ENCODE results near the gene USP32. TPM values are rescaled to one million over a fixed set of nuclear protein-coding genes. Genes with fewer than 3 reads are reported as not detected.
"Not testable (repeated sequence)": the region's sequence is repeated elsewhere in the genome, so short reads cannot be mapped to it uniquely, and the experiment has no call there.

Gene USP32
- total and polyA plus RNA-seq, 2 donors: 18.2 to 63.7 TPM

DNA sequence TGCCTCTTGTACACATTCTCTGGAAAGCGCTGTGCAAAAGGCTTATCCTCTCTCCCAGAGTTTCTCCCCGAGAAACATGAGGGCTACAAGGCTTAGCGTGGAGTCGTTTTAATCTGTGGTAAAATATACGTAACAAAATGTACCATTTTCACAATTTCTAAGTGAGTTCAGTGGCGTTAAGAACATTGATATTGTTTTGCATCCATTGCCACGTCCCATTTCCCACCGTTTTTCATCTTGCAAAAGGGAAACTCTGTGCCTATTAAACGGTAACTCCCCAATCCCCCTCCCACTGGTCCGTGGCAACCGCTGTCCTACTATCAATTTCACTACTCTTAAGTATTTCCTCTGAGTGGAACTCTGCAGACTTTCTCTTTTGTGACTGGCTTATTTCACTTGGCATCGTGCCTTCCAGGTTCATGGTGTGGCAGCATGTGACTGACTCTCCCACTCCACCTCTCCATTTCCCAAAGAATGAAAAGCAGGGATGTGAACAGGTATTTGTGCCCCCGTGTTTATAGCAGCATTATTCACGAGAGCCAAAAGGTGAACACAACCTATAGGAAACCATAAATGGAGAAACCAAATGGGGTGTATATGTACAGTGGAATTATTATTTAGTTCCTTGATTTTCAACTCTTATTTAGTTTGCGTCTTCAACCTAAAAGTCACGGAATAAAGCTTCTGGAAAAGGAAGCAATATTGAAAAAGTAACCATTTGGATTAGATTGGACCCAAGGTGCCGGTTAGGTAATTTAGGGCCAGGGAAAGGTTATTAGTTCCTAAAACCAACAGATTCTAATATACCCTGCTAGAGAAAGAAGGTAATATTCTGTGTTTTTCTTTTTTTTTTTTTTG is 1.1 kb upstream of the USP32 start:
- H3K4me1 ChIP-seq (ENCODE audit: insufficient read depth): no peaks in the 10 kb centered on the region
- H3K27ac ChIP-seq (ENCODE audit: low read depth): peak overlapping the region; percentile 55
- H3K36me3 ChIP-seq (ENCODE audit: insufficient read depth): no peaks in the 10 kb centered on the region
- DNase-seq (ENCODE audit: extremely low spot score): no peak
- H3K4me3 ChIP-seq (ENCODE audit: low read depth, low read length): peak overlapping the region; percentile 65
- WGBS: 19% methylated on average over 17 of the region's 17 CpGs

DNA sequence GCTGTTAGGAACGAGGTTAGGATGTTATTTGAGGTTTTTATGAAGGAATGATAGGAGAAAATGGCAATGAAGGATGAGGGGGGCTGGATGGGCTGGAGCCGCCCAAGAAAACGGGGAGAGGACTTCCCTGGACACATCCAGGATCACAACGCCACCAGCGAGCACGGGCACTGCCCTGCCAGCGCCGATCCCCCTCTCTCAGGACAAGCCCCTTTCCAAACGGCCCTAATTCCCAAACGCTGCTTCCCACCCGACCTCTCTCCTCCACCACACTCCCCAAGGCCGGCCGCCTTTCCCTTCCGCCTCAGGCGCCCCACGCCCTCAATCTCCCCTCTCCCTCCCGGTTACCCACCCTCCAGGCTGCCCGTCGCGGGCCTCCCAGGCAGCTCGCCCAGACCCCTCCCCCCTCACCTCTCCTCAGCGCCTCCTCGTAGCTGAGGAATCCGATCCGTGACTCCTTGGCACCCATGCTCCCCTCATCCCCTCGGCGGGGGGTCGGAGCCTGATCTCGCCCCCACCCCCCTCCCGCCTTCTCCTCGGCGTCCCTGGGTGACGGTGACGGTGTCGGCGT is 377 bp downstream of the USP32 start:
- peak overlapping the region; percentile 65 for H3K4me3 ChIP-seq (ENCODE audit: low read depth, low read length)
- under 1% methylated on average over 36 of the region's 36 CpGs for WGBS
- no peak for DNase-seq (ENCODE audit: extremely low spot score)
- H3K27ac ChIP-seq (ENCODE audit: low read depth): peak overlapping the region; percentile 60
- no peaks in the 10 kb centered on the region for H3K36me3 ChIP-seq (ENCODE audit: insufficient read depth)
- H3K4me1 ChIP-seq (ENCODE audit: insufficient read depth): no peaks in the 10 kb centered on the region

DNA sequence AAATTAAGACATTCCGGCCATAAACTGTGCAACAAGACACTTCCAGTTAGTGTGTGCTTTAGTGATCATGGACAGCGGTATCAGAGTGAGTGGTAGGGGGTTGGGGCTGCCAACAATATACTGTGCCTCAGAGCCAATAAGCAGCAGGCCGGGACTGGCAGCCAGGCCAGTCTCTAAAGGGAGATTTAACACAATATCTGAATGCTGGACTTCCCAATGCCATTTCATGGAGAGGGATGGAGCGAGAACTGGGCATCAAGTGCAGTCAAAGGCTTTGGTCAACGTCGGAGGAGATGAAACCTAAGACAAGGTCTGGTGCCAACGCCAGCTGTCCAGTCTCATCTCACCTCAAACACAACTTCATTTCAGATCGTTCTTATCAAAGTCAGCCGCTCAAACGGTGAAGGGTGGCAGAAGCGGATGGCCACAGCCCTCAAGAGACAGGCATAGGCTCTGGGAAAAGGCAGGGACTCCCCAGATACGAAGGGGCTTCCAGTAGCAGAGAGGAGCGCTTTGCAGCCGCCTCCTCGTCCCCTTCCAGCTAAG is 935 bp downstream of the USP32 start:
- Histone ChIP-seq H3K27ac (ENCODE audit: low read depth) (peak overlapping the region; percentile 60), H3K36me3 (ENCODE audit: insufficient read depth) (no peaks in the 10 kb centered on the region), H3K4me1 (ENCODE audit: insufficient read depth) (no peaks in the 10 kb centered on the region), H3K4me3 (ENCODE audit: low read depth, low read length) (peak overlapping the region; percentile 65)
- DNase-seq (ENCODE audit: extremely low spot score): no peak
- WGBS: 2% methylated on average over 15 of the region's 15 CpGs

DNA sequence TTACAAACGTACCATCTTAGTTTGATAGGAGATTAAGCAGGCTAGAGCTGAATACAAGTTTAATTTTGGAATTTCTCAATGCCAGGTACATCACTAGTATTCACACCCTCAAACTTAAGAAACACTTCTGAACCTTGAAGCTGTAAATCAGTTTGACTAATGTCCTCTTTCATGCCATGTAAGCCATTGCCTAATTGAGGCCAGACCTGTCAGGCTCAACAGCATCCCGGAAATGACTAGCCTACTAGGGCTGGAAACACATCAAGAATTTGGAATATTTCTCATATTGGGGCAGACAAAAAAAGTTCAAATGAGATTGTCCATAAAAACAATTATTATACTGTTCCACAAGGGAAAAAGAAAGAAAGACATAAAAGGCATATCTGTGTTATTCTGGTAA is 1.7 kb downstream of the USP32 start:
- Histone ChIP-seq H3K4me3 (ENCODE audit: low read depth, low read length) (no peak overlapping the region), H3K4me1 (ENCODE audit: insufficient read depth) (no peaks in the 10 kb centered on the region), H3K36me3 (ENCODE audit: insufficient read depth) (no peaks in the 10 kb centered on the region), H3K27ac (ENCODE audit: low read depth) (no peak overlapping the region)
- DNase-seq (ENCODE audit: extremely low spot score): no peak
- WGBS: 42% methylated on average over 2 of the region's 2 CpGs

DNA sequence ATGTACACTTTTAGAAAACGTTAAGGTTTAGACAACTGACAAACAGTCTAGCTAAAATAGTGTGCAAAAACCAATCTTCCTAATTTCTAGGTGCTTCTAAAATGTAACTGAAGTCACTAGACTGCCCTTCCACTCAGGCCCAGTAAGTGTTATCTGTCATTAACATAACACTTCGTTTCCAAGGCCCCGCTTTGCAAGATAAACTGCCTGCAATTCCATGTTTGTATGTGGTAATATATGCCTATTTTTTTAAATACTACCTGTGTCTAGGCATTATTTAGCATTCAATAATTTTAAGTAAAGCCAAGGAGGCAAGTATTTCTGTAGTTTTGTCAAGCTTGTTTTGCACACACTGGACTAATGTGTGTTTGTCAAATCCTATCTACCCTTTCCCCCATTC is 3.2 kb downstream of the USP32 start:
- no peak overlapping the region for H3K4me3 ChIP-seq (ENCODE audit: low read depth, low read length)
- DNase-seq (ENCODE audit: extremely low spot score): no peak
- H3K4me1 ChIP-seq (ENCODE audit: insufficient read depth): no peaks in the 10 kb centered on the region
- 53% methylated on average over 3 of the region's 3 CpGs for WGBS
- H3K27ac ChIP-seq (ENCODE audit: low read depth): no peak overlapping the region
- H3K36me3 ChIP-seq (ENCODE audit: insufficient read depth): no peaks in the 10 kb centered on the region

DNA sequence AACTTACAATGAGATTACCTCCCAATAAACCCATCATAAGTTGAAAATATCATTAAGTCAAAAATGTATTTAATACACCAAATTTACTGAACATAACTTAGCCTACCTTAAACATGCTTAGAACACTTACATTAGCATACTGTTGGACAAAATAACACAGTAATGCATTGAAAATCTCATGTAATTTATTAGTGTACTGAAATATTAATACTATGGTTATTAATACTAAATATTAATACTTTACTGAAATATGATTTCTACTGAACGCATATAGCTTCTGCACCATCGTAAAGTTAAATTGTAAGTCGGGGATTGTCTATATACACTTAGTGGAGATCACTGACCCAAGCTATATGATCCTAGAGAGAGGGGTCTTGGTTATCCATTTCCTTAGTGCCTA is 4.3 kb downstream of the USP32 start:
- H3K4me1 ChIP-seq (ENCODE audit: insufficient read depth): no peaks in the 10 kb centered on the region
- no peak for DNase-seq (ENCODE audit: extremely low spot score)
- no peak overlapping the region for H3K27ac ChIP-seq (ENCODE audit: low read depth)
- H3K4me3 ChIP-seq (ENCODE audit: low read depth, low read length): no peak overlapping the region
- 82% methylated on average over 3 of the region's 3 CpGs for WGBS
- H3K36me3 ChIP-seq (ENCODE audit: insufficient read depth): no peaks in the 10 kb centered on the region

DNA sequence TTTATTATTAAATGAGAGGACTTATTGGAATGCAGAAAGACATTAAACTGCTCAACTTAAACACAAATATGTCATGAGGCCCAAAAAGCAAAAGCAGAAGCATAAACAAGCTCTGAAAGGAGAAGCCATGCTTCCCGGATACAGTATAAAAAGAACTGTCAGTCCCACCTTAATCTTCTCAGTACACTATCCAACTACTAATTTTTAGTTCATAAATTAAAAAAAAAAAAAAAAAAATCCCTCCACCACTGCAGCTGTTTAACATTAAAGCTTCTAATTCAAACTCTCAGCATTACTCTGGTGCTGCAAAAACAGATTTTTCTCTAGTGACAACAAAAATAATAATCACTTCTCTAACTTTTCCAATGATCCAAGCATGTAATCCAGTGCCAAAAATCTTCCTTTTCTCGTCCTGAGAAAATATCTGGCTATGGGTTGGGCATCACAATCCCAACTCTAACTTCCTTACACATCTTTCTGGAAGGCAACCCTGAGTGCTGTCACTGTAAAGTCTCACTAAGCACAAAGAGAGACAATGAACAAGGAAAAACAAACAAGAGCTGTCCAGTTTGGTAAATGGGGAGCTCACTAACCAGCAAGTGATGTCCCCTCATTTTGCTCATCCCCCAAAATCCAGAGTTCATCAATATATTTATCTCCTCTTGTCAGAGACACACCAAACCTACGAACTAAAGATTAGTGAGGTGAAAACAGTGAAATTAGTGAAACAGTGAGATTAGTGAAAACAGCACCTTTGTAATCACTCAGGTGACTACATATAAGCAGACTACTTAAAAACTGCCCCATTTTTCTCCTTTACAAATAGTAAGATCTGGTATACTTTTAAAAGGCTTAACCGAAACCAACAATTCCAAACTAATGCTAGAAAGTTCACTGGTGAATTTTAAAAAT is 5.5 kb downstream of the USP32 start:
- DNase-seq (ENCODE audit: extremely low spot score): no peak
- Histone ChIP-seq H3K36me3 (ENCODE audit: insufficient read depth) (no peaks in the 10 kb centered on the region), H3K27ac (ENCODE audit: low read depth) (no peak overlapping the region), H3K4me3 (ENCODE audit: low read depth, low read length) (no peak overlapping the region), H3K4me1 (ENCODE audit: insufficient read depth) (no peaks in the 10 kb centered on the region)
- WGBS: 58% methylated on average over 4 of the region's 4 CpGs

DNA sequence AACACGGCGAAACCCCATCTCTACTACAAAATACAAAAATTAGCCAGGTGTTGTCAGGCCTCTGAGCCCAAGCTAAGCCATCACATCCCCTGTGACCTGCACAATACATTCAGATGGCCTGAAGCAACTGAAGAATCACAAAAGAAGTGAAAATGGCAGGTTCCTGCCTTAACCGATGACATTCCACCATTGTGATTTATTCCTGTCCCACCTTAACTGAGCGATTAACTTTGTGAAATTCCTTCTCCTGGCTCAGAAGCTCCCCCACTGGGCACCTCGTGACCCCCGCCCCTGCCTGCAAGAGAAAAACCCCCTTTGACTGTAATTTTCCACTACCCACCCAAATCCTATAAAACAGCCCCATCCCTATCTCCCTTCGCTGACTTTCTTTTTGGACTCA is 7.0 kb downstream of the USP32 start:
- not testable (repeated sequence) for H3K4me1 ChIP-seq (ENCODE audit: insufficient read depth); DNase-seq (ENCODE audit: extremely low spot score); H3K4me3 ChIP-seq (ENCODE audit: low read depth, low read length); H3K27ac ChIP-seq (ENCODE audit: low read depth); H3K36me3 ChIP-seq (ENCODE audit: insufficient read depth)
- WGBS: 93% methylated on average over 7 of the region's 7 CpGs

DNA sequence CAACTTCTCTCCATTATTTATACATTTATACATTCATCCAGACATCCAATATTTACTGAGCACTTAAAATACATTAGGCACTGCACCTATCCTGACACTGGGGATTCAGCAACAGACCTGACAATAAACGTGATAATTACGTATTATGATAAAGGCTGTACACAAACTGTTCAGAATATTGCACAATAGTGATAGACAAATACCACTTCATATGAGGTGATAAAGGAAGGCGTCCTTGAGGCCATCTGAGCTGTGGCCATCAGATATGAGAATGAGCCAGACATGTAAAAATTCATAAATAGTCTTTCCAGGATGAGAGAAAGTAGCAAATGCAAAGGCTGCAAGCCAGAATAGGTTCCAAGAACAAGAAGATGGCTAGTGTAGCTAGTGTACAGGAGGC is 8.6 kb downstream of the USP32 start:
- H3K4me1 ChIP-seq (ENCODE audit: insufficient read depth): no peaks in the 10 kb centered on the region
- H3K27ac ChIP-seq (ENCODE audit: low read depth): no peak overlapping the region
- no peak for DNase-seq (ENCODE audit: extremely low spot score)
- H3K4me3 ChIP-seq (ENCODE audit: low read depth, low read length): no peak overlapping the region
- H3K36me3 ChIP-seq (ENCODE audit: insufficient read depth): no peaks in the 10 kb centered on the region
- 74% methylated on average over 3 of the region's 3 CpGs for WGBS

DNA sequence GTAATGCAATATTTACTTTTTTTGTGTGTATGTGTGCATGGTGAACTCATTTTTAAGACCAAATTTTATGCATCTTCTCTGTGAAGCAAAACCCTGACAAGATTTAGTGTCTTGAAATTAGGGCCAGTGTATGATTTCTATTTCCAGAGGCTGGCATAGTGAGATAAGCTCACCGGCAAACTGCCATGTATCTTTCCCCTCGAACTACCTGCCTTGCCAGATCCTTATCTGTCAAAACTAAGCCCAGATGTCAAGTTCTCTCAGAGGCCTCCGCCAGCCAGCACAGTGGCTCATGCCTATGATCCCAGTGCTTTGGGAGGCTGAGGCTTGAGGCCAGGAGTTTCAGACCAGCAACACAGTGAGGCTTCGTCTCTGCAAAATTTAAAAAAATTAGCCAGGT is 10.0 kb downstream of the USP32 start:
- H3K4me1 ChIP-seq (ENCODE audit: insufficient read depth): no peaks in the 10 kb centered on the region

DNA sequence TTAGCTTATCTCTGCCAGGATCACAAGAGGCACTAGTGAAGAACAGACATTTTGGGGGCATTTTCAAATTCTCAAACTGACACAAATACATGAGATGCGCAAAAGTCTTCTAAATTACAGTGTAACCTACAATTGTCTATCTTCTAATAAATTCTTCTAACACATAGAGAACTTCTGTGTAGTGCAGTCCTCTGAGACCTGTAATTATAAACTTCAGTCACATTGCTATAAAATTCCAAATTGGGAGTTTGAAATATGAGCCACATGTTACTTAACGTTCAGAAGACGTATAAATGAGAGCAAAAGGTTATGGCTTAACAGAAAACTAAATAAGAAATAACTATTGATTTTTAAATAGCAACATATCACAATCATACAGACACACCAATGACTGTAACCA is 12.5 kb downstream of the USP32 start:
- not testable (repeated sequence) for H3K4me1 ChIP-seq (ENCODE audit: insufficient read depth); H3K4me3 ChIP-seq (ENCODE audit: low read depth, low read length); H3K36me3 ChIP-seq (ENCODE audit: insufficient read depth); H3K27ac ChIP-seq (ENCODE audit: low read depth); DNase-seq (ENCODE audit: extremely low spot score)
- 26% methylated on average over 2 of the region's 3 CpGs for WGBS

More for the DNA sequence above, 10.0 kb downstream of the USP32 start:
- DNase-seq (ENCODE audit: extremely low spot score): no peak
- no peaks in the 10 kb centered on the region for H3K36me3 ChIP-seq (ENCODE audit: insufficient read depth)
- H3K4me3 ChIP-seq (ENCODE audit: low read depth, low read length): no peak overlapping the region
- WGBS: 56% methylated on average over 4 of the region's 4 CpGs
- no peak overlapping the region for H3K27ac ChIP-seq (ENCODE audit: low read depth)

DNA sequence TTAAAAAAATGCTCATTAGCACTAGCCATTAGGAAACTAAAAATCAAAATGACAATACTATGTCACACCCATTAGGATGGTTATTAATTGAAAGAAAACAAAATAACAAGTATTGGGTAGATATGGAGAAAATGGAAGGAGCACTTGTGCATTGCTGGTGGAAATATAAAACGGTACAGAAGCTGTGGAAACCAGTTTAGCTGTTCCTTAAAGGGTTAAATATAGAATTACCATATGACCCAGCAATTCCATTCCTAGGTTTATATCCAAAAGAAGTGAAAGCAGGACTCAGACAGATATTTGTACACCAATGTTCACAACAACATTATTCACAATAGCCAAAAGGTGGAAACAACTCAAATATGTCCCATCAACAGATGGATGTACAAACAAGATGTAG is 13.7 kb downstream of the USP32 start:
- H3K36me3 ChIP-seq (ENCODE audit: insufficient read depth); H3K4me3 ChIP-seq (ENCODE audit: low read depth, low read length); DNase-seq (ENCODE audit: extremely low spot score); H3K27ac ChIP-seq (ENCODE audit: low read depth); H3K4me1 ChIP-seq (ENCODE audit: insufficient read depth): not testable (repeated sequence)
- 98% methylated on average over 1 of the region's 1 CpG for WGBS

DNA sequence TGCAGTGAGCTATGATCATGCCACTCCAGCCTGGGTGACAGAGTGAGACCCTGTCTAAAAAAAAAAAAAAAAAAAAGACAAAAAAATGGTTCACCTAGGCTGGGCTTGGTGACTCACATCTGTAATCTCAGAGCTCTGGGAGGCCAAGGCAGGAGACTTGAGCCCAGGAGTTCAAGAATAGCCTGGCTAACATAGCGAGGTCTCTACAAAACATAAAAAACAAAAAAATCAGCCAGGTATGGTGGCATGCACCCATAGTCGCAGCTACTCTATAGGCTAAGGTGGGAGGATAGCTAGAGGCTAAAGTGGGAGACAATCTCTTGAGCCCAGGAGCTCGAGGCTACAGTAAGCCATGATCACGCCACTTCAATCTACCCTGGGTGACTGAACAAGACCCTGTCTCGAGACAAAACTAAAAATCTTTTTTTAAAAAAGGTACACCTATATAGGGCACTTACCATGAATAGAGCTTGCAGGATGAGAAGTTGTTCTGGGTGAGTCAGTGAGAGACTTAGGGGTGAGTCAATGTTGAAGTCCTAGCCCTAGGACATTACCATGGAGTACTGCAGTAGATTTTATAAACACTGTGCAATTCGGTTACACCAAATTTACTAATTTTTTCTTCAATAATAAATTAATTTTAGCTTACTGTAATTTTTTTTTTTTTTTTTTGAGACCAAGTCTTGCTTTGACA is 19.0 kb downstream of the USP32 start:
- Histone ChIP-seq H3K4me3 (ENCODE audit: low read depth, low read length) (no peak overlapping the region), H3K27ac (ENCODE audit: low read depth) (no peak overlapping the region), H3K4me1 (ENCODE audit: insufficient read depth) (no peaks in the 10 kb centered on the region), H3K36me3 (ENCODE audit: insufficient read depth) (no peaks in the 10 kb centered on the region)
- no peak for DNase-seq (ENCODE audit: extremely low spot score)
- 95% methylated on average over 6 of the region's 6 CpGs for WGBS
